ENCODE measurements around the gene SDCBP2. TPM values are rescaled to one million over a fixed set of nuclear protein-coding genes. Genes with fewer than 3 reads are reported as not detected.
A peak's percentile ranks its signal among the peaks of the same experiment; 100 is the strongest.

Gene SDCBP2
- total RNA-seq, 1 donor from 2014 or later: 2.2 TPM

DNA sequence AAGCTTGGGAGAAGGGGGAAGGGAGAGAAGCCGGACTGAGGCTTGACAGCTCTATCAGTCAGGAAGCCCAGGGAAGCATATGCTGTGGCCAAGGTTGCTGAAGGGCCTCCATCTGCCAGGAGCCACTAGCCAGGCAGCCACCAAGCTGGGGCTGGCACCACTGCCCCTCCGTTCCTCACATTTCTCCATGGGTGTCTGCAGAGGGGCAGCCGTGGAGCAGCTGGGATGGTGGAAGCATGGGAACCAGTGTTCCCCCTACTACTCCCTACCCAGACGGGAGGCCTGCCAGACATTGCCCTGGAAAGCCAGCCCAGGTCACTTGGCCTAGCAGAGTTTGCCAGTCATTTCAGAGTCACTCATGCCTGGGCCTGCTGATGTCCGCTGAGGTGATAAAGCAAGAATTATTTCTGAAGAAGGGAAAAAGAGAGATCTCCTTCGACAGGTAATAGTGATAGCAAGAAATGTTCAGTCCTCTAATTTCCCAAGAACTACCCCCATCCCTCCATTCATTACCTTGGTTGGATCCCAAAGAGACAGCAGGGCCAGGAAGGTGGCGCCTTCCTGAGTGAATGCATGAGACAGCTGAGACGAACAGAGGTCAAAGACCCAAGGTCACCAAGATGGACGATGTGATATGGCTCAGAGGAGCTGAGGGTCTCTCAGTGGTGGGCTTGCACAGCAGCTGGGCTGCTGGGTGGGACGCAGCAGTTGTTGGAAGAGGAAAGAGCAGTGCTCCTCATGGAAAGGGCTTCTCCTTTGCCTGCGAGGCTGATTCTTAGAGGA is 41.0 kb downstream of the SDCBP2 start:
- peaks cover 11% of the 10 kb centered on the region for H3K36me3 Mint-ChIP-seq (ENCODE audit: low read depth)
- H3K9me3 Mint-ChIP-seq: no peaks in the 10 kb centered on the region
- H3K4me1 Mint-ChIP-seq (ENCODE audit: low read depth): peaks cover 18% of the 10 kb centered on the region
- no peaks in the 10 kb centered on the region for H3K27me3 Mint-ChIP-seq (ENCODE audit: insufficient read depth)
- H3K4me3 Mint-ChIP-seq: no peak overlapping the region
- H3K27ac Mint-ChIP-seq: no peak overlapping the region
- no peak for DNase-seq (ENCODE audit: low spot score)
- intact Hi-C loops (cut with micrococcal nuclease): loop anchor here (1.0 kb wide), 1 partner anchor 22 kb away; the partner anchor contains the start of gene SNPH

DNA sequence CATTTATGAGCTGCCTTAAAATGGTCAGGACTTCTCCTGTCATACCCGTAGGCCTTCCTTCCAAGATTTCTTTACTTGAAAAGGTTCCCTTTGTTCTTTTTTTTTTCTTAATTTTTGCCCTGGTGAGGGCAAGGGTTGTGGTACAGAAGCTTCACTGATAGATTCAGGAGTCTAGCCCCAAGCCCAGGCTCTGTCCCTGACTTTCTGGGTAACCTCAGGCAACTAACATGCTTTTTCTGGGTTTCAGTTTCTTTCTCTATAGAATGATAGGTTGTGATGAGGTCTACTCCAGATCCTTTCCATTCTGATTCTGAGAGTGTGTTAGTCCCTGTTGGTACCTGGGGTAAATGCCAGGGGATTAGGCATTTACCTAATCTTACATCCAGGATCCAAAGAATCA is 41.6 kb downstream of the SDCBP2 start:
- peak overlapping the region; percentile 82 for H3K27ac Mint-ChIP-seq
- H3K4me3 Mint-ChIP-seq: peak overlapping the region; percentile 73
- peaks cover 18% of the 10 kb centered on the region for H3K4me1 Mint-ChIP-seq (ENCODE audit: low read depth)
- peaks cover 12% of the 10 kb centered on the region for H3K36me3 Mint-ChIP-seq (ENCODE audit: low read depth)
- H3K9me3 Mint-ChIP-seq: no peaks in the 10 kb centered on the region
- intact Hi-C loops (cut with micrococcal nuclease): loop anchor here (1.0 kb wide), 1 partner anchor 21 kb away; the partner anchor contains the start of gene SNPH
- no peaks in the 10 kb centered on the region for H3K27me3 Mint-ChIP-seq (ENCODE audit: insufficient read depth)
- DNase-seq (ENCODE audit: low spot score): no peak

DNA sequence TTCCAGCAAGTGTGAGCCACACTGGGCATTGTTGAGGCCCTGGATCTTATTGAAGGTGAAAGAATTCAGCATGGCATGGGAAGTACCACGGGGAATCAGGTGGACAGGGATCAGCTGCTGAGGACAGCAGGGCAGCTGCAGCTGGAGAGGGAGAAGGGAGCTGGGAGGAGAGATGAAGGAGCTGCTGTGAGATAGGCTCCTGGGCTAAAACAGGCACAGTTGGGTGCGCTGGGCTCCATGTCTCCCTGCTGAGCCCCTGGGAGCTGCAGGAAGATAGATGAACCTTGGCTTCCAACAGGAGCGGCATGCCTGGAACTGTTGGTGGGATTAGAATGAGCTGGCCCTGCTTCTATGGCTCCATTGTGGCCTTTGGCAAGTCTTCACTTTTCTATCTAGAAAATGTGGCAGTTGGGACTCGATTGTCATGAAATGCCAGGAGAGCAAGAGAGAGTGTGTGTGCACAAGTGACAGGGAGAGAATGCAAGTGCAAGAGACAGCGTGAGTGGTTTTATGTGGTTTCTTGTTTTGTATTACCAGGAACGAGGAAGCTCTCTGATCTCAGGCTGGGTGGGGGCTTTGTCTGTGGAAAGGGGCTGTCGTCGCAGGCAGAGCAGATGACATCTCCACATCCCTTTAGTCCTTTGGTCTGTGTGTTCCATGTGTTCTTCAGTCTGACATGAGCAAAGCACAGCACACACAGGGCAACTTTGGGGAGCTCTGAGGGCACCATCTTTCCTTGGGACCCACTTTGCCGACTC is 42.5 kb downstream of the SDCBP2 start:
- Mint-ChIP-seq H3K4me1 (ENCODE audit: low read depth) (peaks cover 18% of the 10 kb centered on the region), H3K36me3 (ENCODE audit: low read depth) (peaks cover 12% of the 10 kb centered on the region), H3K9me3 (no peaks in the 10 kb centered on the region), H3K27ac (peak overlapping the region; percentile 25), H3K27me3 (ENCODE audit: insufficient read depth) (no peaks in the 10 kb centered on the region), H3K4me3 (peak overlapping the region; percentile 20)
- DNase-seq (ENCODE audit: low spot score): no peak
- intact Hi-C loops (cut with micrococcal nuclease): loop anchor here (1.0 kb wide), 1 partner anchor 20 kb away; the partner anchor contains the start of gene SNPH

DNA sequence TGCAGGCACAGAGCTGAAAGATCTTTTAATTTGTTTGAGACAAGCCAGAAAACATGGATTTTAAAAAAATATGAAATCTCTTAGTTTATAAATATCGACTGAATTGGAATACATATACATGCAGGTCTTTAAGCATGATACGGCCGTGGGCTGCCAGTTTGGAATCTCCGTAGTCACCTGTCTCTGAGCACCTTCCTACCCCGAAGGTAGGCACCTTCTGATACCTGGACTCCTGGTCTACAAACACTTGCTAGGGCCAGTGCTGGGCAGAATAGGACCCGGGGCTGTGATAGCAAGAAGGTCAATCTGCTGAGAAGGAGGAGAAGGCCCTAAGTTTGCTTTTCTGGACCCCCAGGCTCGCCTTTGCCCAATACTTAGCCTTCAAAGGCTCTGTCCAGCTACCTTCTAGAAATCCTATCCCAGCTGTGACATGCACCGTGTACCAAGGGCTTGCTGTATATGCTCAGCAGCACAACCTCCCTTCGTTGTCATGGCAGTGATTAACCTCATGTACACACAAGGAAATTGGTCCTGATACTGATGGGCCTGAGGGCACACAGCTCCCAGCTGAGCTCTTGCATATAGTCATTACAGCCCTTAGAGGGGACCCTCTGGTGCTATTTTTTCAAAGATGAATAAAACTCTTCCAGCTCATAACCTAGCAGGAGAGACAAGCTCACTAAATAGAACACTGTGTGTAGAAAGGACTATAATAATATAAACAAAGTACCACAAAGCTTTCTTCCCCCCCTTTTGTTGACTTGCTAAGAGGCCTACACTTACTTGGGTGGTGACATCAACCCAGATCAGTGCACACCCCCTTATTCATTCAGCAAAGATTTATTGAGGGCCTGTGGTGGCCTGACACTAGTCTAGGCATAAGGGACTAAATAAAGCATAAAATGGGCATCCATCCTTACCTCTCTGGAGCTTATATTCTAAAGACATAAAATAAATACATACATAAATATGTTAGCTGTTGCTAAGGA is 45.1 kb downstream of the SDCBP2 start:
- Mint-ChIP-seq H3K9me3 (no peaks in the 10 kb centered on the region), H3K27me3 (ENCODE audit: insufficient read depth) (no peaks in the 10 kb centered on the region), H3K4me1 (ENCODE audit: low read depth) (peaks cover 18% of the 10 kb centered on the region), H3K36me3 (ENCODE audit: low read depth) (peaks cover 12% of the 10 kb centered on the region), H3K4me3 (no peak overlapping the region), H3K27ac (no peak overlapping the region)
- intact Hi-C loops (cut with micrococcal nuclease): no loop called here
- no peak for DNase-seq (ENCODE audit: low spot score)

DNA sequence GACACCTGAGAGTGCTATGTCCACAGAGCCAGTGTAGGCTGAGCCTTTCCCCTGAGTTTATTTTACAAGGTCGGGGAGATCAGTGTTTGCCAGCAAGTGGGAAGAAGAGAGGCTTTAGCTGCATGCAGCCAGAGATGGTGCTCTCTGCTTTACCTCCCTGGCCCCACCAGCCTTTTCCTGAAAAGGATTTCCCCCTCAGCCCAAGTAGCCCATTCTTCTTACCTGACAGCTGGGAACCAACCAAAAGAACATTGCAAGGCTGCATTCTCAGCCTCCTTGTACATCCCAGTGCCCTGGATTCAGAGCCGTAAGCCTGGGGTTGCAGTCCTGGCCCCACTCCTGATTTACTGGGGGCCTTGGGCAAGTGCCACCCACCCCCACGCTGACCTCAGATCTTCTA is 46.0 kb downstream of the SDCBP2 start:
- Mint-ChIP-seq H3K27me3 (ENCODE audit: insufficient read depth) (no peaks in the 10 kb centered on the region), H3K36me3 (ENCODE audit: low read depth) (peaks cover 9% of the 10 kb centered on the region), H3K9me3 (no peaks in the 10 kb centered on the region), H3K4me1 (ENCODE audit: low read depth) (peaks cover 18% of the 10 kb centered on the region), H3K27ac (no peak overlapping the region), H3K4me3 (no peak overlapping the region)
- intact Hi-C loops (cut with micrococcal nuclease): no loop called here
- no peak for DNase-seq (ENCODE audit: low spot score)

DNA sequence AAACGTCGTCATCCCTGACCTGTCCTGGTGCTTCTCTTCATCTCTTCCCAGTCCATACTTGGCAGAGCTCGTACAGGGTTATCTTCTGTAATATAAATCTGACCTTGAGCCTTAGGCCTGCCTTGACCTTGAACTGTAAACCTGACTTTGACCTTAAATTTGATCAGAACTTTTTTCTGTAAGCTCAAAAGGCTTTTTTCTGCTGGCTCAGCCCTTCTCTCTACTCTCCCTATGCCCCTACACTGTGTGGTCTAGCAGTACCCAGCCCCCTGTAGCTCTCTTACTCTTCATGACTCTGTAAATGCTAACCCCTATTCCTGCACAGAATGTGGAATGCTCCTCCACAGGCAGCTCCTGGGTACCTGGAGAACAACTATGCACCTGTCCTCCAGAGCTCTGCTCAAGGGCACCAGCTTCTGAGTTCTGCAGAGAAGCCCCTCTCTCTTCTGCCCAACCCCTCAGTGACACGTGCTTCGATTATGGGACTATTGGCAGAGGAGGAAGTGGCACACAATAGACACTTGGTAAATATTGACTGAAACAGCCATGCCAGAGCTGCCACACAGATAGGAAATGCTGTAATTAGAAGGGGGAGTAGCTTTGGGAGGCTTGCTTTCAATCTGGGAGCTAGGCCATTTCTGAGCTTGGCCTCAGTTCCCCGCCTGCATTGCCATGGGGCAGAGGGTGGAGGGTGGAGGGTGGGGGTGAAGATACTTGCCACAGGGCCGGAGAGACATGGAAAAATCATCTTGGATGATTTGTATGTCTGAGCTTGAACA is 47.5 kb downstream of the SDCBP2 start:
- Mint-ChIP-seq H3K4me3 (no peak overlapping the region), H3K27me3 (ENCODE audit: insufficient read depth) (no peaks in the 10 kb centered on the region), H3K27ac (no peak overlapping the region), H3K36me3 (ENCODE audit: low read depth) (peaks cover 6% of the 10 kb centered on the region), H3K9me3 (no peaks in the 10 kb centered on the region), H3K4me1 (ENCODE audit: low read depth) (peaks cover 6% of the 10 kb centered on the region)
- intact Hi-C loops (cut with micrococcal nuclease): no loop called here
- DNase-seq (ENCODE audit: low spot score): no peak

DNA sequence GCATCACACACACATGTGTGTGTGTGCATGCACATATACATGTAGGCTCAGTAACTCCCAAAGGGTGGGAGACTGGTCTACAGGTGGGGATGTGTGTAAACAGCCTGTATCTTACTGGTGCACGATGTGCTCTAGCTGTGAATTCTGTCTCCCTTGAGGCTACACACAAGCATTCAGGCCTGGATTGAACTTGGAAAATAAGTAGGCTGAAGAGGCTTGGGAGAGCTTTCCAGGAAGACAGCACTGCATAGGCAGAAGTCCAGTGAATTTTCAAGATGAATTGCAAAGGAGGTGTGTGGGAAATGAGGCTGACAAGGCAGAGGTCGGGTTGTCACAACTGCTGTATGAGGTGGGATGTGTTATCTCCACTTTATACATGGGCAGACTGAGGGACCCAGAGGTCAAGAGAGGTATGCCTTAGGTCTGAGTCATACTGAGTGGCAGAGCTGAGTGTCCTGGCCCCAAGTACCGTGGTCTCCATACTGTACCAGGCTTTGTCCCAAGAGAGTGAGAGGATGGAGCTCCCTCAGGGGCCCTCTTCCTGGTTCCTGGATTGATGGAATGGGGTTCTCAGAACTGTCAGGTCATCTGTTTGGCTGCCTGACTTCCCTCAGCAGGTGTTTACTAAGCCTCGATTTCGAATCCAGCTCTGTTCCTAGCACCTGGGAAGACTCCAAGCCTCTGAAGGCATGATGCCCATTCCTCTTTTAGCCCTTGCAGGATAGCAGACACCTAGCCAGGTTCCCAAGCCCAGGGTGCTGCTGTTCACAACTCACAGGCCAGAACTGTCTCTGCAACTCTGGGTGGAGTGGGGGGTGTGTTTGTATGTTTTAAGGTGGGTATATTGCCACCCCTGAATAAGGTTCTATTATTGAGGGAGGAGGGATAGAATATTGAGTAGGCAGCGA is 48.5 kb downstream of the SDCBP2 start:
- DNase-seq (ENCODE audit: low spot score): no peak
- H3K27me3 Mint-ChIP-seq (ENCODE audit: insufficient read depth): no peaks in the 10 kb centered on the region
- peaks cover 6% of the 10 kb centered on the region for H3K36me3 Mint-ChIP-seq (ENCODE audit: low read depth)
- H3K4me3 Mint-ChIP-seq: no peak overlapping the region
- no peaks in the 10 kb centered on the region for H3K4me1 Mint-ChIP-seq (ENCODE audit: low read depth)
- intact Hi-C loops (cut with micrococcal nuclease): no loop called here
- no peaks in the 10 kb centered on the region for H3K9me3 Mint-ChIP-seq
- no peak overlapping the region for H3K27ac Mint-ChIP-seq

DNA sequence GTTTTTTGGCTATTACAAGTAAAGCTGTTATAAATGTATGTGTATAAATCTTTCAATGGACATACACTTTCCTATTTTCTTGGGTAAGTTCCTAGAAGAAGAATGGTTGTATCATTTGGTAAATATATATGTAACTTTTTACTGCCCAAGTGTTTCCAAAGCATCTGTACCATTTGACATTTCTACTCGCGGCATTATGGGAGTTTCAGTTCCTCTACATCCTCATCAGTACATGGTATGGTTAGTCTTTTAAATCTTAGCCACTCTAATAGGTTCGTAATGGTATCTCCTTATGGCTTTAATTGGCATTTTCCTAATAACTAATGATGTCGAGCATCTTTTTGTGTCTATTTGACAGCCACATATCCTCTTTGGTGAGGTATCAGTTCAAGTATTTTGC is 49.9 kb downstream of the SDCBP2 start:
- no peaks in the 10 kb centered on the region for H3K9me3 Mint-ChIP-seq
- H3K27me3 Mint-ChIP-seq (ENCODE audit: insufficient read depth): no peaks in the 10 kb centered on the region
- peaks cover 1% of the 10 kb centered on the region for H3K36me3 Mint-ChIP-seq (ENCODE audit: low read depth)
- H3K4me3 Mint-ChIP-seq: no peak overlapping the region
- DNase-seq (ENCODE audit: low spot score): no peak
- intact Hi-C loops (cut with micrococcal nuclease): no loop called here
- no peak overlapping the region for H3K27ac Mint-ChIP-seq
- no peaks in the 10 kb centered on the region for H3K4me1 Mint-ChIP-seq (ENCODE audit: low read depth)

DNA sequence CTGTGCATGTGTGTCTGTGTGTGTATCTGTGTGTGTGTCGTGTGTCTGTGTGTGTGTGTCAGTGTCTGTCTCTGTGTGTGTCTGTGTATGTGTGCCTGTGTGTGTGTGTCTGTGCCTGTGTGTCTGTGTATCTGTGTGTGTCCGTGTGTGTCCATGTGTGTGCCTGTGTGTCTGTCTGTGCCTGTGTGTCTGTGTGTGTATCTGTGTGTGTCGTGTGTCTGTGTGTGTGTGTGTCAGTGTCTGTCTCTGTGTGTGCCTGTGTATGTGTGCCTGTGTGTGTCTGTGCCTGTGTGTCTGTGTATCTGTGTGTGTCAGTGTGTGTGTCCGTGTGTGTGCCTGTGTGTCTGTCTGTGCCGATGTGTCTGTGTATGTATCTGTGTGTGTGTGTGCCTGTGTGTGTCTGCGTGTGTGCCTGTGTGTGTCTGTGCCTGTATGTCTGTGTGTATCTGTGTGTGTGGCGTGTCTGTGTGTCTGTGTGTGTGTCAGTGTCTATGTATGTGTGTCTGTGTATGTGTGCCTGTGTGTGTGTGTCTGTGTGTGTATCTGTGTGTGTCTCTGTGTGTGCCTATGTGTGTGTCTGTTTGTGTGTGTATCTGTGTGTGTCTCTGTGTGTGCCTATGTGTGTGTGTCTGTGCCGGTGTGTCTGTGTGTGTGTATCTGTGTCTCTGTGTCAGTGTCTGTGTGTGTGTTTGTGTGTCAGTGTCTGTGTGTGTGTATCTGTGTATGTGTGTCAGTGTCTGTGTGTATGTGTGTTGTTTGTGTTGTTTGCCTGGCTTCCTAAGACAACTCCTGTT is 51.2 kb downstream of the SDCBP2 start:
- H3K36me3 Mint-ChIP-seq (ENCODE audit: low read depth): peaks cover 1% of the 10 kb centered on the region
- DNase-seq (ENCODE audit: low spot score): no peak
- H3K27me3 Mint-ChIP-seq (ENCODE audit: insufficient read depth): no peaks in the 10 kb centered on the region
- no peaks in the 10 kb centered on the region for H3K4me1 Mint-ChIP-seq (ENCODE audit: low read depth)
- H3K9me3 Mint-ChIP-seq: no peaks in the 10 kb centered on the region
- H3K4me3 Mint-ChIP-seq: no peak overlapping the region
- intact Hi-C loops (cut with micrococcal nuclease): no loop called here
- no peak overlapping the region for H3K27ac Mint-ChIP-seq

DNA sequence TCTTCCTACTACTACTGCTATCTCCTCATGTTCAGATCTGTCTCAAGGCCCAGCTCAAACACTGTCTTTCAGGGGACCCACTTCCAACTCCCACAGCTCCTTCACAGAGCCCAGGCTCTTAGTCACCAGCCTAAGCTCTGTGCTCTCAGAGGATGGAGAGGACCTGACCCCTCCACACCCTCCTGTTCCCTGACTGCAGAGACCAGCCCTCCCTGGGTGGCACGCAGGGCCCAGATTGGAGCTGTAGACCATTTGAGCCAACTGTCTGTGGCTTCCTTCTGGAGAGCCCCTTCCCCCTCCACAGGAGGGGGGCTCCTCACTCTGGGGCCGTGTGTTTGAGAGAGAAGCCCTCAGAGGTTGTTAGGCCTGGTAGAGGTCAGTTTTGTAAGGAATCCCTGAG is 53.0 kb downstream of the SDCBP2 start:
- no peak for DNase-seq (ENCODE audit: low spot score)
- H3K27me3 Mint-ChIP-seq (ENCODE audit: insufficient read depth): no peaks in the 10 kb centered on the region
- no peak overlapping the region for H3K27ac Mint-ChIP-seq
- intact Hi-C loops (cut with micrococcal nuclease): no loop called here
- H3K36me3 Mint-ChIP-seq (ENCODE audit: low read depth): no peaks in the 10 kb centered on the region
- H3K9me3 Mint-ChIP-seq: no peaks in the 10 kb centered on the region
- no peak overlapping the region for H3K4me3 Mint-ChIP-seq
- no peaks in the 10 kb centered on the region for H3K4me1 Mint-ChIP-seq (ENCODE audit: low read depth)

All from activated T-helper 1 cell treated with anti-CD3 and anti-CD28 coated beads, Interleukin-12 subunit alpha, Interleukin-12 subunit beta, Interleukin-2, Interleukin-4 antibody, amounts not matched to agents 30 ng/mL and 10 ng/mL and 1 ng/mL, durations not matched to agents 14 hours and 24 hours and 36 hours (primary cell).